Stomach smooth muscle (tissue), 2 donors: Measurements from ENCODE around the gene DKK3.

Experiments
- H3K27ac ChIP-seq: one replicate; pipeline ENCODE4 v1.7.0; 2013; ENCODE audit warnings: mild to moderate bottlenecking, low read length, inconsistent platforms
- H3K27me3 ChIP-seq, 2 donors: one replicate each; pipeline ENCODE4 v1.7.0; 2013; ENCODE audit warnings: low read length in 2 of 2; ENCODE audit not compliant: insufficient read depth in 2 of 2, control insufficient read depth in 1 of 2
- H3K36me3 ChIP-seq, 2 donors: one replicate each; pipeline ENCODE4 v1.7.0; 2013; ENCODE audit warnings: low read length in 2 of 2; ENCODE audit not compliant: control insufficient read depth in 2 of 2, insufficient read depth in 2 of 2
- H3K4me1 ChIP-seq: one replicate; pipeline ENCODE4 v1.7.0; 2013; ENCODE audit warnings: low read length; ENCODE audit not compliant: control insufficient read depth, insufficient read depth
- H3K4me3 ChIP-seq, 2 donors: one replicate each; pipeline ENCODE4 v1.7.0; 2013; ENCODE audit warnings: low read length in 2 of 2
- H3K9ac ChIP-seq, 2 donors: one replicate each; pipeline ENCODE4 v1.7.0; 2013; ENCODE audit warnings: low read length in 2 of 2, mild to moderate bottlenecking in 1 of 2
- H3K9me3 ChIP-seq, 2 donors: one replicate each; pipeline ENCODE4 v1.7.0; 2013; ENCODE audit warnings: low read length in 2 of 2; ENCODE audit not compliant: control insufficient read depth in 2 of 2
- donor health status: healthy.
- donor health status: Pancreatic carcinoma.

The DKK3 gene

DNA sequence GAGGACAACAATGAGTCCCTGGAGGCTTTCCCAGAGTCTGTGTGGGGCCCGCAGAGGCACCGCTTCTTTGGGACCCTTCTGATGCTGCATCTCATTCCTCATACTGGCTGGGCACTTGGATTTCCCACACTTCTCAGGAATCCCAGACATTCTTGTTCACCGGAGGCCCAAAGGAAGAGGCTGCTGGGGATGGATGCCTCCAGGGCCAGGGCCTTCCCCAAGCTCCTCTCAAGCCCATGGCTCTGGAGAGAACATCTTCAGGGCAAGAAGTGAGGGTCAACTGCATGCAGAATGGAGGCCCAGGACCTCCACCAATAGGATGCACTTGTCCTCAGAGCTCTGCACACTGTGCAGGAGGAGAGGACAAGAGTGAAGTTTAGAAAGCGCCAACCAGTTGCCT lies 34.6 kb downstream of the DKK3 start:
- H3K27me3 ChIP-seq: no peaks in the 10 kb centered on the region
- H3K9ac ChIP-seq: peak overlapping the region in 1 of 2 donors; percentile 1
- H3K4me1 ChIP-seq: peaks cover 79% of the 10 kb centered on the region
- H3K9me3 ChIP-seq: no peaks in the 10 kb centered on the region
- peaks cover 0 to 2% of the 10 kb centered on the region in 2 donors for H3K36me3 ChIP-seq
- H3K4me3 ChIP-seq: peak overlapping the region in 1 of 2 donors; percentile 40
- peak overlapping the region; percentile 69 for H3K27ac ChIP-seq

DNA sequence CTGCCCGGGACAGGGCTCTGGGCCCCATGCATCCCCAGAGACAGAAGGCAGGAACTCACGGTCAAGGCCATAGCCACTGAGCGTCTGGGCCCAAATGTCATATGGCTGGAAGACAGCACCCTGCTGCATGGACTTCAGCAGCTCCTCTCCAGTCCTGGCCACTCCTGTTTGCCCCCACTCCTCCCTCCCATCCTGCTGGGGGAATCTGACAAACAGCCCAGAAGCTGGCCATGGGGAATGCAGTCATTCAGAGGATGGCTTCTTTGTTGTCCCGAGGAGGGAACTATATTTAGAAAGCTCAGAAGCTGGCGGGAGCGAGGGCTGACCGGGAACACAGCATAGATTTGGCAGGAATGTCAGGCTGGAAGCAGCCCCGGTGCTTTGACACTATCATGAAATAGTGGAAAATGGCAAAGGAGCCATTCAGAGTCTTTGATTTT lies 35.0 kb downstream of the DKK3 start:
- Histone ChIP-seq H3K27ac (peak overlapping the region; percentile 69), H3K9ac (peak overlapping the region; percentile 8 to 21)

DNA sequence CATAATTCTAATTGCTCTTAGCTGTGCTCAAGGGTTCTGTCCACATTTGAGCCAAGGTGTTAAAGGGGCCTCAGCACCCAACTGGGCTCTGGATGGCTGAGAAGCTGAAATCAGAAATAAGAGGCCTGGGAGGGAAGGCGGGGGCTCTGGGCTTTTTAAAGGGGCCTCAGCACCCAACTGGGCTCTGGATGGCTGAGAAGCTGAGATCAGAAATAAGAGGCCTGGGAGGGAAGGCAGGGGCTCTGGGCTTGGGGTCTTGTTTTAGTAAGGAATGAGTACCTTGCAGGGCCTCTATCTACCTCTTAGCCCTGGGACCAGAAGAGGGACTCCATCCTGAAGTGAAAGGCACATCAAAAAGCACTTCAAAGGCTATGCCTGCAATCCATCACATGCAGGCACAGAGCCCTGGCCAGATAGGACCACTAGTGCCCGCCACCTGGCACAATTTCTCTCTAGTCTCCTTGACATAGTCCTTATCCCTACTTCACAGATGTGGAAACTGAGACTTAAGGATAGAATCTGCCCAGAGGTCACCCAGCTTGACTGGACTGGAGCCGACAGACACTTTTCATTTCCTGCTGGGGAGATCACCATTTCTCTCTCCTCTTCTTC lies 35.6 kb downstream of the DKK3 start:
- H3K9ac ChIP-seq: peak overlapping the region; percentile 8 to 21
- H3K4me3 ChIP-seq: peak overlapping the region in 1 of 2 donors; percentile 40
- H3K4me1 ChIP-seq: peaks cover 72% of the 10 kb centered on the region
- H3K9me3 ChIP-seq: no peaks in the 10 kb centered on the region
- H3K27me3 ChIP-seq: no peaks in the 10 kb centered on the region
- peak overlapping the region; percentile 69 for H3K27ac ChIP-seq
- H3K36me3 ChIP-seq: peaks cover 3 to 4% of the 10 kb centered on the region in 2 donors

More for the DNA sequence above, 35.0 kb downstream of the DKK3 start:
- Histone ChIP-seq H3K36me3 (peaks cover 0 to 2% of the 10 kb centered on the region in 2 donors), H3K9me3 (no peaks in the 10 kb centered on the region), H3K4me3 (peak overlapping the region in 1 of 2 donors; percentile 40), H3K4me1 (peaks cover 76% of the 10 kb centered on the region), H3K27me3 (no peaks in the 10 kb centered on the region)

DNA sequence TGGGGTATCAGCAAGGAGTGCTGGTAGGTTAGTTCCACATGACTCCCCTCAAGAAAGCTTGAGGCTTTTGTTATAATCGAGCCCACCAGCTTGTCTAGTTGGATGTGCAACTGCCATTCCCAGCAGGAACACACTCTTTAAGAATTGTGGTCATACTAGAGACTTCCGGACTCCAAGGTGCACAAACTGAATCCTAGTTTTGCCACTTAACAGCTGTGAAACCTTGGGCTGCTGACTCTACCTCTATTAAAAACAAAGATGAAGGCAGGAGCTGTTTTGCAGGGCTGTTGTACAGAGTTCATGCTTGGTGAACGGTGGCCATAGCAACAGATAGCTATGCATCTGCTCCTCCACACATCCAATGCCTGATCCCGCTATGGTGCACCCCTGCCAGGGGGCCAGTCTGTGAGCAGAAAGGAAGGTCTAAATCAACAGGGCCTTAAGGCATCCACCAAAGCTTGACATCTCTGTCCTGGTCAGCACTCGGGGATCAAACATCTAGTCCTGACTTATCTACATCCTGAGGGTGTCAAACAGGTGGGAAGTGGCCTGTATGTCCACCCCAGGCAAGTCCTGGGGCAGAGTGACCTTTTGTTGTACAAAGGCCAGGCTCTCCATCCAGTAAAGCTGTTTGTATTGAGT lies 36.4 kb downstream of the DKK3 start:
- Histone ChIP-seq H3K27ac (peak overlapping the region; percentile 69), H3K4me1 (peaks cover 64% of the 10 kb centered on the region), H3K27me3 (no peaks in the 10 kb centered on the region), H3K9ac (peak overlapping the region; percentile 8 to 13), H3K9me3 (no peaks in the 10 kb centered on the region), H3K36me3 (peaks cover 5 to 9% of the 10 kb centered on the region in 2 donors), H3K4me3 (peak overlapping the region in 1 of 2 donors; percentile 17)

DNA sequence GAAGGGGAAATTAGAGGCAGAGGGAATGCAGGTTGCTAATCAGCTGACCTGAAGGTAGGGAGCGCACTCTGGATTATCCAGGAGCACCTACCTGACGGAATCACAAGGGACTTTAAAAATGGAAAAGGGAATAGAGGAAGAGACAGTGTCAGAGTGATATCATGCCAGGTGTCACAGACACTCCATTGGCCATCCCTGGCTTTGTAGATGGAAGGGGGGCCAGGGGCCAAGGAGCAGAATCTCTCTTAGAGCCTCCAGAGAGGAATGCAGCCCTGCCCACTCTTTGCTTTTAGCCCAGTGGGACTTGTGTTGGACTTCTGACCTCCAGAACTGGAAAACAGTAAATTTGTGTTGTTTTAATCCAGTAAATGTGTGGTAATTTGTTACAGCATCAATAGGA lies 37.9 kb downstream of the DKK3 start:
- peaks cover 57% of the 10 kb centered on the region for H3K4me1 ChIP-seq
- no peaks in the 10 kb centered on the region for H3K27me3 ChIP-seq
- H3K27ac ChIP-seq: no peak overlapping the region
- no peak overlapping the region for H3K4me3 ChIP-seq
- H3K36me3 ChIP-seq: peaks cover 10 to 15% of the 10 kb centered on the region in 2 donors
- no peak overlapping the region for H3K9ac ChIP-seq
- no peaks in the 10 kb centered on the region for H3K9me3 ChIP-seq

DNA sequence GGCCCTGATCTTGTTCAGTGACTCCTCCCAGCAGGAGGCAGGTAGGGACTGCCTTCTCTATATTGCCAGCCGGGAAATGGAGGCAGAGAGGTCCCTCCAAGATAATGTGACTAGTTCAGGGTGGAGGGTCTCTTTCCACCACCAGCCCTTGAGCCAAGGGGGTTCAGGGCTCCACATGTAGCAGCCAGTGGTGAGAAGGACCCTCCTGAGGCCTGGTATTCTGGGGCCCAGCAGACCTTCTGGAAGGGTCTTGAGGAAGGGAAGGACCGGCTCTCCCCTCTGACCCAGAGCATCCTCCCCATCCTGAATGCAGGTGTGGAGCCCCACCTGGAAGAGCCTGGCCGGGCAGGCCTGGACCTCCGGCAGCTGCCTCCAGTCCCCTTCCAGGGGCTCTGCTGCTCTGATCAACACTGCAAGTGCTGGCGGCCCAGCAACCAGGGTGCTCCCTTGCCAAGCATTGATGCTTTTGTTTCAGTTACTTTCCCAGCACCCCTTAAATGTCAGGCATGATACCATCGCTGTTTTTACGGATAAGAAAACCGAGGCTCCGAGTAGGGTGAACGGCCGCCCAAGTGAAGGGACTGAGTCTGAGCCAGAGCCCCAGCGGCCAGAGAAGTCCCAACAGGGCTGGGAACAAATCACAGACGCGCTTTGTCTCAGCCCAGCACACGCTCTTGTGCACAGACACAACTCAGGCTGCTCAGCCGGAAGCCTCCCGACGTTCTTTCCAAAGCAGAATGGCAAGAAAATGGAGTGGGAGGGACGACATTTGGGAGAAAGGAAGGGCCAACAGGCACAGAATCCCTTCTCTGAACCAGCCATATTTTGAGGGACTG lies 38.8 kb downstream of the DKK3 start:
- peaks cover 58% of the 10 kb centered on the region for H3K4me1 ChIP-seq
- H3K27ac ChIP-seq: no peak overlapping the region
- peaks cover 14 to 17% of the 10 kb centered on the region in 2 donors for H3K36me3 ChIP-seq
- H3K4me3 ChIP-seq: no peak overlapping the region
- H3K9me3 ChIP-seq: no peaks in the 10 kb centered on the region
- H3K9ac ChIP-seq: no peak overlapping the region
- no peaks in the 10 kb centered on the region for H3K27me3 ChIP-seq

DNA sequence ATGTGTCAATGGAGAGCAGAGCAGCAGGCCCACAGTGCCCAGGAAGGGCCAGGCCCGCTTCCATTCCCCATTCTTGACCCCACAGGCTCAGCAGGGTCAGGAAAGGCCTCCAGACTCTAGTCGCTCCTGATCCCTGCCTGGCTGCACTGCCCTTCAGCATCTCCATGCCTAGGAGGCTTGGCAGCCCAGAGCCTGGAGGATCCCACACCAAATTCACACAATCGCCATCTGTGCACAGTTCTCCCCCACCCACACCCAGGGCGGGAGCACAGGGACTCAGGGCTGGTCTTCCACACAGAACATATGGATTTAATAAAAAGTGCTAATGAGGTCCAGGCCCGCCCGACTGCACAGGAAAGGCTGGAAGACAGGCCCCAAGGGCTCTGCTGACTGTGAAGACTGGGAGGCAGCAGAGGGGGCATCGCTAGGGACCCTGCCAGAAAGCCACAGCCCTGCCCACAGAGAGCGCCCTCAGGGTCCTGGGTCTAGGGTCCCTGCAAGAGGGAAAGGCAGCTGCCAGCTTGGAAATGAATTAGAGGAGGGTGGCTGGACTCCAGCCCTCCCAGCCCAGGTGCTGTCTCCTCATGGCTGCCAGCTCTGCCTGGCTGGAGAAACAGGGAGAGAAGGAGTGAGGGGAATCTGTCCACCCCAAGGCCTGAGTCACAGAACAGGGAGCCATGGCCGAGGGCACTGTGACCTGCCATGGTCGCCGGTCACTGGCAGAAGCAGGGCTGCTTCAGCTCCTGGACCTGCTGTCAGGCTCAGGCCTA lies 39.7 kb downstream of the DKK3 start:
- Histone ChIP-seq H3K9me3 (no peaks in the 10 kb centered on the region), H3K27ac (no peak overlapping the region), H3K27me3 (no peaks in the 10 kb centered on the region), H3K4me3 (no peak overlapping the region), H3K4me1 (peaks cover 59% of the 10 kb centered on the region), H3K9ac (no peak overlapping the region), H3K36me3 (peaks cover 16 to 17% of the 10 kb centered on the region in 2 donors)

DNA sequence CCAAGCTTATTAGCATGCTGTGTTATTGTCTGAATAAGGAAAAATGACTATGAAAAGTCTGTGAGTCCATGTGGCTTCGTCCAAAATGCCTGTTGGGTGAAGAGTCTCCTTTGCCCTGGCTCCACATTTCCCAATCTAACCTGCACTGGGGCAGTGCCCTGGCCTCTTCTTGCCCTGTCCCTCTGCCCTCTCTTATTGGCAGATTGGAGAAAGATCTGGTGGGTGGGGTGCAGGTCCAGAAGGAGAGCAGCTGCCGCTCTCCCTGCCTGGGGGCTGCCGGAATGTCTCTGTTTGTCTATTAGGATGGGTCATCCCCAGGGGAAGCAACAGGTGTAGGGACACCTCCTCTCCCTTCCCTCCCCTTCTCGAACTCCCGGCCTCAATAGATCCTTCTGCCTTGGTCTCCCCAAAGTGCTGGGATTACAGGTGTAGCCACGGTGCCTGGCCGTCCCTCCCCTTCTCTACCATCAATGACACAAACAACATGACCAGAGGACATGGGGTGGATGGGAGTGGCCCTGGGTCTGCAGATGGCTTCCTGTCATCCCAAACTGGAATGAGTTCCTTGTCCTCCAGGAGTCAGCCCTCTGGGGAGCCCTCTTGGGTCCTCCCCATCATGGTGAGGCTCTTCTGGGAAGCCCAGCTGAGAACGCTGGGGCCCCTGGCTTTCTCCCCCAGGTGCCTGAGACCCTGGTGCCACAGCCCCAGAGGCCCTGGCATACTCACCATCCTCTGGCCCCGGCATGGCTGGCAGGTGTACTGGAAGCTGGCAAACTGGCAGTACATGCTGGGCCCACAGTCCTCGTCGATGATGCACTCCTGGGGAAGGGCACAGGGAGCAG lies 40.5 kb downstream of the DKK3 start:
- Histone ChIP-seq H3K9ac (no peak overlapping the region), H3K36me3 (peaks cover 15 to 17% of the 10 kb centered on the region in 2 donors), H3K4me1 (peaks cover 59% of the 10 kb centered on the region), H3K4me3 (no peak overlapping the region), H3K27me3 (no peaks in the 10 kb centered on the region), H3K9me3 (no peaks in the 10 kb centered on the region), H3K27ac (no peak overlapping the region)

DNA sequence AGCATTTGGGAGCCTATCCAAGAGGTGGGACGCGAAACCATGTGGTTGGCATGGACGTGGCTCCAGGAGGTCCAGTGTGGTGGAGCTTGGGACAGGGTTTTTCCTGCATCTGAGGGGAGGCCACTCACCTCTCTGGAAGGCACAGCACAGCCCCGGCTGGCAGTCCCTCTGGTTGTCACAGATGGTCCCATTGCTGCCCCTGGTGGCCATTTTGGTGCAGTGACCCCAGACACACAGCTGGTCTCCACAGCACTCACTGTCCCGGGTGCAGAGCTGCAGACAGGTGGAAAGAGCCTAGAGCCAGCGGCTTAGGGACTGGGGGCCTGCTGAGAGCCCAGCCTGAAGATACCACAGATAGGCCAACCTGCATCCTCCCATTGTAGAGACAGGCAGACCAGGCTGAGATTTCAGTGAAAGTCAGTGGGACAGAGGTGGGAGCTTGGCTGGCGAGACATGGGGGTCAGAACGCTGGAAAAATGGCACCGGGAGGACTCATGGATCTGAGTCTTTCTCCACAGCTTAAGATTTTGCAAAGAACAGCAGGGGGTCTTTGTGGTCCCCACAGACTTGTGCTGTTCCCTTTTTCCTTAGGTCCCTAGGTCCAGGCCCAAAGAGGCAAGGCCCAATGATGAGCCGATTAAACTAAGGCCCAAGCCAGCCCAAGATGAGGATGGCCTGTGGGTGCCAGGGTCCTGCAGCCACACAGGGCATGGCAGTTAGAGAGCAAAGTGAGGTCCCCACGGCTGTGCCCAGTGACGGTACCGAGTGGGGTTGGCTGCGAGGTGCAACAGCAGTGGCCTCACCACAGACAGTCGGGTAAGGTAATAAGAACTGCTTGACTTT lies 41.4 kb downstream of the DKK3 start:
- H3K4me1 ChIP-seq: peaks cover 53% of the 10 kb centered on the region
- H3K27ac ChIP-seq: no peak overlapping the region
- H3K4me3 ChIP-seq: no peak overlapping the region
- H3K36me3 ChIP-seq: peaks cover 15 to 17% of the 10 kb centered on the region in 2 donors
- no peaks in the 10 kb centered on the region for H3K9me3 ChIP-seq
- no peak overlapping the region for H3K9ac ChIP-seq
- no peaks in the 10 kb centered on the region for H3K27me3 ChIP-seq
